ENCODE measurements around the gene BCAR3. TPM values are rescaled to one million over a fixed set of nuclear protein-coding genes. Genes with fewer than 3 reads are reported as not detected.

Gene BCAR3
- total and polyA plus RNA-seq, 2 donors from 2014 or later, result 25.4 to 28.4 TPM

- H3K27ac ChIP-seq (ENCODE audit: low read depth in 2 of 2, low read length in 2 of 2), result peak overlapping the region; percentile 8 to 20
- peaks cover 6 to 22% (median 13%) of the 10 kb centered on the region in 3 donors for H3K36me3 ChIP-seq (ENCODE audit: control insufficient read depth in 2 of 3, insufficient read depth in 3 of 3, low read length in 3 of 3)
- no peaks in the 10 kb centered on the region for H3K9me3 ChIP-seq (ENCODE audit: control insufficient read depth in 2 of 3, insufficient read depth in 1 of 3, low read length in 3 of 3)
- intact Hi-C loops (cut with DNase I), result no loop called here
- FAIRE-seq (no peak), DNase-seq (peak in 3 of 5 donors; percentile 30 to 64 (median 51))
- no peak for TF ChIP-seq CTCF (IDR thresholded peaks at IDR 0.05; ENCODE audit: borderline replicate concordance, extremely low read depth, insufficient read depth)
- no peaks in the 10 kb centered on the region for H3K27me3 ChIP-seq (ENCODE audit: control insufficient read depth, insufficient read depth, low read length)
- peaks cover 0 to 27% (median 11%) of the 10 kb centered on the region in 3 donors for H3K4me1 ChIP-seq (ENCODE audit: control insufficient read depth in 2 of 3, insufficient read depth in 2 of 3, low read depth in 1 of 3, low read length in 3 of 3)
- H3K9ac ChIP-seq (ENCODE audit: low read length in 3 of 3), result no peak overlapping the region
- no peak overlapping the region for H3K4me3 ChIP-seq (ENCODE audit: low read length in 3 of 3)
These were observed 128.7 kb downstream of the BCAR3 start for GRCh38 chr1:93552741-93553455.

- no peak for DNase-seq
- Histone ChIP-seq H3K9ac (ENCODE audit: low read length in 3 of 3) (no peak overlapping the region), H3K4me1 (ENCODE audit: control insufficient read depth in 2 of 3, insufficient read depth in 2 of 3, low read depth in 1 of 3, low read length in 3 of 3) (peaks cover 0 to 14% (median 9%) of the 10 kb centered on the region in 3 donors), H3K27me3 (ENCODE audit: control insufficient read depth, insufficient read depth, low read length) (no peaks in the 10 kb centered on the region), H3K4me3 (ENCODE audit: low read length in 3 of 3) (no peak overlapping the region), H3K9me3 (ENCODE audit: control insufficient read depth in 2 of 3, insufficient read depth in 1 of 3, low read length in 3 of 3) (no peaks in the 10 kb centered on the region), H3K36me3 (ENCODE audit: control insufficient read depth in 2 of 3, insufficient read depth in 3 of 3, low read length in 3 of 3) (peaks cover 6 to 27% (median 19%) of the 10 kb centered on the region in 3 donors), H3K27ac (ENCODE audit: low read depth in 2 of 2, low read length in 2 of 2) (no peak overlapping the region)
- intact Hi-C loops (cut with DNase I), result no loop called here
- no peak for FAIRE-seq
- TF ChIP-seq CTCF (IDR thresholded peaks at IDR 0.05; ENCODE audit: borderline replicate concordance, extremely low read depth, insufficient read depth), result no peak
These were observed 131.8 kb downstream of the BCAR3 start for GRCh38 chr1:93549811-93550210.

GRCh38 chr1:93549131-93549530, 132.5 kb downstream of the BCAR3 start:
- intact Hi-C loops (cut with DNase I), result no loop called here
- H3K4me1 ChIP-seq (ENCODE audit: control insufficient read depth in 2 of 3, insufficient read depth in 2 of 3, low read depth in 1 of 3, low read length in 3 of 3), result peaks cover 0 to 8% (median 7%) of the 10 kb centered on the region in 3 donors
- H3K27me3 ChIP-seq (ENCODE audit: control insufficient read depth, insufficient read depth, low read length), result no peaks in the 10 kb centered on the region
- FAIRE-seq (no peak), DNase-seq (no peak)
- no peaks in the 10 kb centered on the region for H3K9me3 ChIP-seq (ENCODE audit: control insufficient read depth in 2 of 3, insufficient read depth in 1 of 3, low read length in 3 of 3)
- no peak overlapping the region for H3K27ac ChIP-seq (ENCODE audit: low read depth in 2 of 2, low read length in 2 of 2)
- peaks cover 6 to 27% (median 19%) of the 10 kb centered on the region in 3 donors for H3K36me3 ChIP-seq (ENCODE audit: control insufficient read depth in 2 of 3, insufficient read depth in 3 of 3, low read length in 3 of 3)
- TF ChIP-seq CTCF (IDR thresholded peaks at IDR 0.05; ENCODE audit: borderline replicate concordance, extremely low read depth, insufficient read depth), result no peak
- no peak overlapping the region for H3K9ac ChIP-seq (ENCODE audit: low read length in 3 of 3)
- no peak overlapping the region for H3K4me3 ChIP-seq (ENCODE audit: low read length in 3 of 3)

Data from kidney (tissue), 14 donors.